Astrocyte of the spinal cord (primary cell): ENCODE results near the gene NOX1.
"Not testable (repeated sequence)": the region's sequence is repeated elsewhere in the genome, so short reads cannot be mapped to it uniquely, and the experiment has no call there.

Experiments
- DNase-seq: peaks from one replicate; pipeline ENCODE4 v3.0.0; 2011; ENCODE audit warnings: low read depth, low spot score
- H3K4me3 ChIP-seq: 2 replicates; pipeline ENCODE4 v1.5.1; 2011; ENCODE audit warnings: low read depth, mild to moderate bottlenecking, low read length, moderate library complexity
- CTCF ChIP-seq: IDR thresholded peaks from 2 replicates; pipeline ENCODE4 v1.5.1; 2012; ENCODE audit warnings: low read depth, mild to moderate bottlenecking, low read length, inconsistent platforms
- in situ Hi-C: cut with HindIII; loops from 2 replicates; pipeline ENCODE4 v1.10.0; 2017; ENCODE audit warnings: low sequenced_read_pairs

The NOX1 gene

GRCh38 chrX:100830143-100830542 is 44.0 kb downstream of the NOX1 start:
- no peak for DNase-seq
- in situ Hi-C loops: no loop called here
- TF ChIP-seq CTCF: no peak
- no peak overlapping the region for H3K4me3 ChIP-seq

GRCh38 chrX:100829730-100830129 is 44.4 kb downstream of the NOX1 start:
- in situ Hi-C loops: no loop called here
- no peak for TF ChIP-seq CTCF
- DNase-seq: peak; percentile 10
- no peak overlapping the region for H3K4me3 ChIP-seq

GRCh38 chrX:100819837-100820666 is 54.1 kb downstream of the NOX1 start, which contains the start of gene CSTF2:
CSTF2 (plus strand) TSS chrX:100820391; CDS start chrX:100820417, 26 bp downstream.
- in situ Hi-C loops: no loop called here
- TF ChIP-seq CTCF: no peak
- DNase-seq: peak; percentile 84
- H3K4me3 ChIP-seq: peak within 1 kb of the TSS; percentile 61

GRCh38 chrX:100819534-100819836 is 54.7 kb downstream of the NOX1 start:
- H3K4me3 ChIP-seq: peak overlapping the region; percentile 61
- no peak for DNase-seq
- TF ChIP-seq CTCF: no peak
- in situ Hi-C loops: no loop called here

- no peak for TF ChIP-seq CTCF
- in situ Hi-C loops: no loop called here
- DNase-seq: no peak
- no peak overlapping the region for H3K4me3 ChIP-seq
Observed at GRCh38 chrX:100817340-100817739, 56.8 kb downstream of the NOX1 start.

GRCh38 chrX:100812216-100813158 is 61.7 kb downstream of the NOX1 start:
- DNase-seq: no peak
- TF ChIP-seq CTCF: no peak
- no peak overlapping the region for H3K4me3 ChIP-seq
- in situ Hi-C loops: no loop called here

GRCh38 chrX:100808265-100808664 is 65.9 kb downstream of the NOX1 start:
- in situ Hi-C loops, DNase-seq: not testable (repeated sequence)

More at GRCh38 chrX:100808265-100808664, 65.9 kb downstream of the NOX1 start:
- H3K4me3 ChIP-seq: not testable (repeated sequence)
